Common myeloid progenitor, CD34-positive (primary cell): ENCODE results near the gene MKNK1.
A peak's percentile ranks its signal among the peaks of the same experiment; 100 is the strongest.

ENCODE experiments used
- CTCF ChIA-PET: fragments of 350-600 bp; sonication (Branson Sonifier 250); formaldehyde crosslinking; loops from one replicate; lab custom pipeline; 2021; ENCODE audit warnings: antibody characterized with exemption; lab: Charles Lee
- POLR2A ChIA-PET: fragments of 350-600 bp; sonication (Branson Sonifier 250); formaldehyde crosslinking; loops from one replicate; lab custom pipeline; 2021; ENCODE audit warnings: antibody characterized with exemption; lab: Charles Lee
- DNase-seq, 3 donors: peaks; one replicate each; pipeline versions ENCODE4 v3.0.0 to v3.0.0-alpha.2; 2013
- H3K27ac ChIP-seq, 2 experiments: 1 replicate in 1 of 2; 2 replicates in 1 of 2; pipeline ENCODE4 v1.7.0; 2013; ENCODE audit warnings: inconsistent platforms in 2 of 2, low read length in 2 of 2, mild to moderate bottlenecking in 2 of 2, low read depth in 1 of 2, moderate library complexity in 1 of 2; ENCODE audit not compliant: severe bottlenecking in 2 of 2, insufficient read depth in 1 of 2, poor library complexity in 1 of 2
- H3K27me3 ChIP-seq, 5 experiments: replicated peaks in 2 of 5; 1 replicate in 3 of 5; 2 replicates in 2 of 5; pipeline versions ENCODE4 v1.6.1 to v1.7.0; 2013; ENCODE audit warnings: low read length in 4 of 5, mild to moderate bottlenecking in 2 of 5, moderate library complexity in 2 of 5, inconsistent platforms in 1 of 5; ENCODE audit not compliant: insufficient read depth in 5 of 5, control insufficient read depth in 4 of 5
- H3K36me3 ChIP-seq, 4 experiments: 1 replicate in 2 of 4; 2 replicates in 2 of 4; pipeline versions ENCODE4 v1.6.1 to v1.7.0; 2013; ENCODE audit warnings: low read length in 3 of 4, control low read depth in 1 of 4, mild to moderate bottlenecking in 1 of 4; ENCODE audit not compliant: control insufficient read depth in 4 of 4, insufficient read depth in 4 of 4
- H3K4me1 ChIP-seq, 4 experiments: 1 replicate in 3 of 4; 2 replicates in 1 of 4; pipeline versions ENCODE4 v1.6.1 to v1.7.1; 2013; ENCODE audit warnings: low read length in 3 of 4, mild to moderate bottlenecking in 3 of 4, control low read depth in 1 of 4, inconsistent platforms in 1 of 4, moderate library complexity in 1 of 4; ENCODE audit not compliant: control insufficient read depth in 4 of 4, insufficient read depth in 4 of 4; ENCODE audit errors: control extremely low read depth in 1 of 4
- H3K4me3 ChIP-seq, 7 experiments: 1 replicate in 4 of 7; 2 replicates in 3 of 7; pipeline versions ENCODE4 v1.5.1 to v1.7.0; 2013; ENCODE audit warnings: mild to moderate bottlenecking in 7 of 7, low read length in 6 of 7, moderate library complexity in 6 of 7, inconsistent platforms in 2 of 7, low read depth in 2 of 7, control low read depth in 1 of 7; ENCODE audit not compliant: insufficient read depth in 4 of 7, control insufficient read depth in 1 of 7; ENCODE audit errors: extremely low read depth in 1 of 7
- H3K9me3 ChIP-seq, 5 experiments: 1 replicate in 4 of 5; 2 replicates in 1 of 5; pipeline versions ENCODE4 v1.6.1 to v1.7.1; 2013; ENCODE audit warnings: low read length in 4 of 5, mild to moderate bottlenecking in 2 of 5, inconsistent platforms in 1 of 5, low read depth in 1 of 5, moderate library complexity in 1 of 5; ENCODE audit not compliant: control insufficient read depth in 4 of 5, insufficient read depth in 2 of 5; ENCODE audit errors: control extremely low read depth in 1 of 5
- WGBS: methylation state at CpG from one replicate; pipeline ENCODE4 v1.1.5; 2013; ENCODE audit not compliant: insufficient coverage; 5-methylcytosine and 5-hydroxymethylcytosine counted together

The MKNK1 gene

GRCh38 chr1:46524843-46525242, 79.2 kb downstream of the MKNK1 start:
- no peak for DNase-seq
- ChIA-PET POLR2A (no interaction called here), CTCF (interaction anchor here (1.1 to 6.6 kb wide), 2 partner anchors 9 to 46 kb away, joined by 3 to 100 read pairs; no protein-coding TSS in a partner anchor)
- 93% methylated on average over 5 of the region's 5 CpGs for WGBS
- no peak overlapping the region for H3K27ac ChIP-seq
- H3K36me3 ChIP-seq = no peaks in the 10 kb centered on the region
- H3K4me1 ChIP-seq = peaks cover 0 to 18% (median 10%) of the 10 kb centered on the region in 4 experiments
- H3K4me3 ChIP-seq = no peak overlapping the region
- H3K27me3 ChIP-seq = peaks cover 0 to 40% (median 31%) of the 10 kb centered on the region in 5 experiments
- no peaks in the 10 kb centered on the region for H3K9me3 ChIP-seq

GRCh38 chr1:46523496-46524353, 80.3 kb downstream of the MKNK1 start:
- Histone ChIP-seq H3K36me3 (no peaks in the 10 kb centered on the region), H3K4me3 (no peak overlapping the region), H3K27me3 (peaks cover 0 to 36% (median 22%) of the 10 kb centered on the region in 5 experiments), H3K27ac (peak overlapping the region in 1 of 2 experiments; percentile 73), H3K9me3 (no peaks in the 10 kb centered on the region), H3K4me1 (peaks cover 0 to 18% (median 10%) of the 10 kb centered on the region in 4 experiments)
- 96% methylated on average over 9 of the region's 11 CpGs for WGBS
- ChIA-PET POLR2A (no interaction called here), CTCF (interaction anchor here (1.0 to 5.0 kb wide), 7 partner anchors 10 to 76 kb away, joined by 3 to 24 read pairs (median 6); no protein-coding TSS in a partner anchor)
- peak in 1 of 3 donors; percentile 49 for DNase-seq

- ChIA-PET POLR2A (no interaction called here), CTCF (interaction anchor here (1.0 to 5.0 kb wide), 7 partner anchors 10 to 75 kb away, joined by 3 to 24 read pairs (median 6); no protein-coding TSS in a partner anchor)
- 80% methylated on average over 13 of the region's 13 CpGs for WGBS
- peaks cover 0 to 36% (median 18%) of the 10 kb centered on the region in 5 experiments for H3K27me3 ChIP-seq
- H3K27ac ChIP-seq = peak overlapping the region in 1 of 2 experiments; percentile 73
- DNase-seq = no peak
- no peaks in the 10 kb centered on the region for H3K9me3 ChIP-seq
- peaks cover 0 to 18% (median 10%) of the 10 kb centered on the region in 4 experiments for H3K4me1 ChIP-seq
- no peaks in the 10 kb centered on the region for H3K36me3 ChIP-seq
- H3K4me3 ChIP-seq = peak overlapping the region in 1 of 7 experiments; percentile 28
These were observed 81.1 kb downstream of the MKNK1 start for GRCh38 chr1:46522969-46523320.

GRCh38 chr1:46522184-46522968, 81.7 kb downstream of the MKNK1 start:
- no peaks in the 10 kb centered on the region for H3K36me3 ChIP-seq
- peaks cover 0 to 18% (median 10%) of the 10 kb centered on the region in 4 experiments for H3K4me1 ChIP-seq
- 14% methylated on average over 15 of the region's 16 CpGs for WGBS
- H3K27me3 ChIP-seq = peaks cover 0 to 30% (median 17%) of the 10 kb centered on the region in 5 experiments
- no peaks in the 10 kb centered on the region for H3K9me3 ChIP-seq
- peak; percentile 59 to 90 (median 78) for DNase-seq
- peak overlapping the region in 1 of 2 experiments; percentile 73 for H3K27ac ChIP-seq
- ChIA-PET CTCF (interaction anchor here (0.7 to 5.0 kb wide), 10 partner anchors 9 to 75 kb away, joined by 3 to 24 read pairs (median 5); no protein-coding TSS in a partner anchor), POLR2A (no interaction called here)
- peak overlapping the region in 2 of 7 experiments; percentile 10 to 28 for H3K4me3 ChIP-seq

GRCh38 chr1:46521414-46521813, 82.7 kb downstream of the MKNK1 start:
- H3K9me3 ChIP-seq = no peaks in the 10 kb centered on the region
- WGBS = no CpG with 5 or more reads among the region's 2 CpGs
- peak in 2 of 3 donors; percentile 42 to 62 for DNase-seq
- H3K27me3 ChIP-seq = peaks cover 0 to 36% (median 14%) of the 10 kb centered on the region in 5 experiments
- H3K36me3 ChIP-seq = no peaks in the 10 kb centered on the region
- H3K27ac ChIP-seq = peak overlapping the region in 1 of 2 experiments; percentile 73
- peaks cover 0 to 18% (median 13%) of the 10 kb centered on the region in 4 experiments for H3K4me1 ChIP-seq
- H3K4me3 ChIP-seq = no peak overlapping the region
- POLR2A ChIA-PET = no interaction called here
- CTCF ChIA-PET = interaction anchor here (1.0 to 5.0 kb wide), 6 partner anchors 11 to 82 kb away, joined by 3 to 24 read pairs (median 4); no protein-coding TSS in a partner anchor

- WGBS = 86% methylated on average over 11 of the region's 15 CpGs
- Histone ChIP-seq H3K27ac (peak overlapping the region in 1 of 2 experiments; percentile 18), H3K4me3 (no peak overlapping the region), H3K9me3 (no peaks in the 10 kb centered on the region), H3K27me3 (peaks cover 0 to 37% (median 8%) of the 10 kb centered on the region in 5 experiments), H3K36me3 (no peaks in the 10 kb centered on the region), H3K4me1 (peaks cover 0 to 18% (median 13%) of the 10 kb centered on the region in 4 experiments)
- DNase-seq = no peak
- POLR2A ChIA-PET = no interaction called here
- CTCF ChIA-PET = interaction anchor here (0.8 to 5.0 kb wide), 7 partner anchors 7 to 88 kb away, joined by 3 to 27 read pairs (median 4); no protein-coding TSS in a partner anchor
These were observed 83.8 kb downstream of the MKNK1 start for GRCh38 chr1:46520063-46520911.
